H1 (cell line): ENCODE data around the gene USH2A. TPM values are rescaled to one million over a fixed set of nuclear protein-coding genes. Genes with fewer than 3 reads are reported as not detected.

Experiments used
- CEBPB ChIP-seq: IDR thresholded peaks from 2 replicates; pipeline ENCODE4 v1.6.1; 2012; ENCODE audit warnings: low read depth, low read length
- polyA plus RNA-seq, 7 experiments: library from polyadenylated mRNA; depleted of rRNA in 3 of 7; stranded (reverse) in 5 of 7; unstranded in 2 of 7; fragments of >200 nt in 5 of 7; fragments of 200-250 nt in 2 of 7; gene quantifications; 1 replicate in 5 of 7; 2 replicates in 1 of 7; 4 replicates in 1 of 7; pipeline versions ENCODE4 v1.2.1 to v1.2.3, GENCODE V29; 2011 to 2013; ENCODE audit warnings: missing spikeins in 2 of 7, mixed read lengths in 2 of 7
- total RNA-seq: library from RNA; stranded (reverse); fragmentation: NEBNext Ultra II Directional; extraction: Animal tissue kit (Norgen Biotek cat#: 25700); gene quantifications from 2 replicates; pipeline ENCODE4 v1.2.1, GENCODE V29; 2021

The USH2A gene
- total and polyA plus RNA-seq, 2 of the 8 experiments (the other 6 are each of a cell fraction or from before 2014, with no cell fraction given), result 0.02 to 0.17 TPM

- TF ChIP-seq CEBPB, result no peak
These were observed 791.8 kb downstream of the USH2A start (continued) for GRCh38 chr1:215631489-215631888.
